Measurements from ENCODE around the gene PEX3.
A peak's percentile ranks its signal among the peaks of the same experiment; 100 is the strongest.

The PEX3 gene

DNA sequence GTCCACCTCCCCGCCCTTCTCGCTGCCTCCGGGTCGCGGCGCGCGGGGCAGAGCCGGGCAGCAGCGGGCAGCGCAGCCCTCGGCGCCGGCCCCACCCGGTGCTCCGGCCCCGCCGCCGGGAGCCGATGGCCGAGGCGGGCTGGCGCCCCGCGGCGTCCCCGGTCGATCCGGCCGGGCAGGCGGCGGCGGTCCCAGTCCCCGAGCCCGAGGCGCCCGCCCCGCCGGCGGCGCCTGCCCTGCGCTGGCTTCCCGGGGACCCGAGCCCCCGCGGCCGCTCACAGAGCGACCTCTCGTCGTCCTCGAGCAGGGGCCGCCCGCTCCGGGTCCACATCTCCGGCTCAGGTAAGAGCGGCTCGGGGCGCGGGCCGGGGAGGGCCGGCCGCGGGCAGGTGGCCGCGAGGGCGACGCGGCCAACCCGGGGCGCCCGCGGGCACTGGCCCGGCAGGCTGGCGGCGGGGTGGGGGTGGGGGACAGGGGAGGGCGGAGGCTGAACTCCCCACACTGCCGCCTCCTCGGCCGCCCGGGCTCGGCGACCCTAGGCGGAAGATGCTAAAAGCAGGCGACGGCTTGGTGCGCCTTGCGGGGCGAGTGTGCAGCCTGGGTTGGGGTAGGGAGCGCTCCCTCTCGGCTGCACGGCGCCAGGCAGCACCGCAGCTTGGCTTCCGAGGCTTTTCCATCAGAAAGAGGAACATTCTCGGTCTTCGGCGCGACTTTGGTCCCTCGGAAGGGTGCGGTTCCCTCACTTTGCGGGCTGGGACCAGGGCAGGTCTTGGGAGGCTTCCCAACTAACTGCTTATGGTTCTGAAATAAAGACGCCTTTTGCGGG lies 86.5 kb downstream of the PEX3 start:
- peak; percentile 38 to 42 for DNase-seq (ENCODE audit: low read depth in 1 of 2, low spot score in 1 of 2)

DNA sequence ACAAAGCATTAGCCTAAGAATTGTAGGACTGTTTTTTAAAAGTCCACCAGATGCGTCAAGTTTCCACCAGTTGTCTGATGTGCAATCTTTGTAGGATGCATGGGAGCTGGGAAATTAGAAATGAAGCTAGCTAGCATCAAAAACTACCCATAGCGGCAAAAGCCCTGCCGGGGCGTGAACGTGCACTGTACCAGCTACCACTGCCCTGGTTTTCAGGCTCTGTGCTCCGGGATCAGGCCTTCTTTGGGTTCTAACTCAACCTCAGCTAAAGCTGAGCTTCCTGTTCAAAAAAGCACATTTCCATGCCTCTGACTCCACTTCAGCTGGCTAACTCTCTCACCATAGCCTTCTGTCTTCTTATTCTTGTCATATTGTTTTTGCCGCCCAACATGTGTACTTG lies 87.8 kb downstream of the PEX3 start:
- no peak for DNase-seq (ENCODE audit: low read depth in 1 of 2, low spot score in 1 of 2)

DNA sequence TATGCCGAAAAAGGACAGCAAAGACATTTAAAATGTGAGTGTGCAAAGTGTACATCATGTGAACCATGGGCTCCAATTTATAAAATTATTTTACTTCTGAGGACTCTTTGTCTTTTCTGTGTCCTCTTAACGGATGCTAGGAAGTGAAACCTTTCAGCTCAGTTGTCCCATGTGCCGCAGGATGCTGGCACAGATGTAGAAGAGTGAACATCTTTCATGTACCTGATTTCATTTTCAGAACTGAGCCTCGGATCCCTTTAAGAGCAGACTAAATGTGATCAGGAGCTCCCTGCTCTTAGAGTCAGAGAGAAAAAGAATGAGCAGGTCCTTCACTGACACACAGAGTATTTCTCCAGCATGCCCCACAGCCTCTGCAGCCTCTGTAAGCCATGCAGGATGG lies 88.5 kb downstream of the PEX3 start:
- DNase-seq (ENCODE audit: low read depth in 1 of 2, low spot score in 1 of 2) = no peak

DNA sequence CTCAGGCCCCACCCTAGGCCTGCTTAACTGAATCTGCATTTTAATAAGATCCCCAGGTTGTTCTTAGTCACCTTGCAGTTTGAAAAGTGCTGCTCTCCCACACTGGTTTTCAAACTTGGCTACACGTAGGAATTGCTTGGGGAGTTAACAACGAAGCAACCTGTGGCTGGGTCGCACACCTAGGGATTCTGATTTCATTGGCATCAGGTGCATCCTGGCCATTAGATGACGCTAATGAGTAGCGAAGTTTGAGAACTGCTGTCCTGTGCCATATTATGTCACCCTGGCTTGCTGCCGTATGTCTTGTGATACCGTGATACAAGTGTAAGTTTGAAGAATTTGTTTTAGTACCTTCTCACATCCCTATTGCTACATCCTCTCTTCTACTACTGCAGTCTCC lies 89.1 kb downstream of the PEX3 start:
- no peak for DNase-seq (ENCODE audit: low read depth in 1 of 2, low spot score in 1 of 2)

DNA sequence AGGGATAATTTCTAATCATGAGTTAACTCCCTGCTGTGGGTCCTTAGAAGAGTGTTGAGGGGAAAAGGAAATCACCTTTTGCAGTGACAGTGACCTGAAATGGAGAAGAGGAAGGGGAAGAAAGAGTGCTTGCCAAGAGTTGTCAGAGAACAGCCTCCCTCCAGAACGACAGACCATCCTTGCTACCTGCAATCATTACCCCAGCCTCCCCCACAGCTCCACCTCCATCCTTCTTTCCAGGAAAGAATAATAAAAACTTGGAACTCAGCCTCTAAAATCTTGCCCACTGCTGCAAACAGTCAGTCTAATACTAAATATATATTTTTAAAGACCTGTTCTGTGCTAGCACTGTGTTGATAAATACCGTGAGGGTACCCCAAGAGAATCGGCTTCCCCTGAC lies 89.6 kb downstream of the PEX3 start:
- no peak for DNase-seq (ENCODE audit: low read depth in 1 of 2, low spot score in 1 of 2)

Data from activated T-helper 1 cell treated with anti-CD3 and anti-CD28 coated beads, Interleukin-2, amount 50 U/mL, for 16 hours (primary cell).